HepG2 (cell line): Measurements from ENCODE around the gene NUDT22. TPM values are rescaled to one million over a fixed set of nuclear protein-coding genes. Genes with fewer than 3 reads are reported as not detected.

Source experiments
- DMAP1 ChIP-seq: IDR thresholded peaks from 2 replicates; pipeline ENCODE4 v1.6.1; 2016
- FLYWCH1 ChIP-seq: sonication (generic); formaldehyde crosslinking; IDR thresholded peaks from 2 replicates; pipeline ENCODE4 v1.8.1; 2023; ENCODE audit warnings: mild to moderate bottlenecking, missing genetic modification reagents
- HNRNPK ChIP-seq: fragments of 200-400 bp; formaldehyde crosslinking; IDR thresholded peaks from 2 replicates; pipeline ENCODE4 v1.6.1; 2018; ENCODE audit warnings: low read length, low read depth, moderate library complexity, mild to moderate bottlenecking; ENCODE audit not compliant: poor library complexity, severe bottlenecking
- SIN3A ChIP-seq: IDR thresholded peaks from 2 replicates; pipeline ENCODE4 v1.6.1; 2011; ENCODE audit warnings: low read depth, mild to moderate bottlenecking, control low read depth, low read length, borderline replicate concordance
- ZSCAN29 ChIP-seq: sonication (generic); formaldehyde crosslinking; conservative IDR thresholded peaks from 2 replicates; pipeline ENCODE4 v1.4.0; 2020; ENCODE audit warnings: mild to moderate bottlenecking, missing genetic modification reagents
- polyA plus RNA-seq, 8 experiments: library from polyadenylated mRNA; depleted of rRNA in 3 of 8; stranded (reverse) in 7 of 8; unstranded in 1 of 8; fragments of >200 nt; fragmentation: Illumina TruSeq in 4 of 8; extraction: Trizol in 4 of 8; gene quantifications; 2 replicates each; pipeline versions ENCODE4 v1.2.1 to v1.2.3, GENCODE V29; 2011 to 2016; ENCODE audit warnings: low read depth in 4 of 8, missing spikeins in 1 of 8, mixed read lengths in 1 of 8; ENCODE audit not compliant: insufficient read depth in 1 of 8
- total RNA-seq, 5 experiments: library from RNA; depleted of rRNA; stranded (reverse); fragments of >200 nt; fragmentation: Illumina TruSeq; extraction: Trizol; gene quantifications; 2 replicates each; pipeline ENCODE4 v1.2.3, GENCODE V29; 2016; ENCODE audit warnings: low read depth in 1 of 5
- TF ChIP-seq, protein P1 (sequence below): sonication (generic); formaldehyde crosslinking; IDR thresholded peaks from 2 replicates; pipeline ENCODE4 v1.4.0; 2020; ENCODE audit warnings: missing genetic modification reagents, borderline replicate concordance
- TF ChIP-seq, protein P2 (sequence below): sonication (generic); formaldehyde crosslinking; IDR thresholded peaks from 2 replicates; pipeline ENCODE4 v1.5.0; 2020; ENCODE audit warnings: mild to moderate bottlenecking, missing genetic modification reagents, moderate library complexity
- TF ChIP-seq, protein P3 (sequence below): IDR thresholded peaks from 2 replicates; pipeline ENCODE4 v1.6.1; 2018; ENCODE audit warnings: missing genetic modification reagents
- TF ChIP-seq, protein P4 (sequence below): sonication (generic); formaldehyde crosslinking; IDR thresholded peaks from 2 replicates; pipeline ENCODE4 v1.8.0; 2023; ENCODE audit warnings: mild to moderate bottlenecking, missing genetic modification reagents
- TF ChIP-seq, protein P5 (sequence below): IDR thresholded peaks from 2 replicates; pipeline ENCODE4 v1.4.0; 2020; ENCODE audit warnings: mild to moderate bottlenecking, missing genetic modification reagents
- TF ChIP-seq, protein P6 (sequence below): sonication (generic); formaldehyde crosslinking; IDR thresholded peaks from 2 replicates; pipeline ENCODE4 v1.5.1; 2020; ENCODE audit warnings: mild to moderate bottlenecking, missing genetic modification reagents, moderate library complexity

NUDT22 gene
- total and polyA plus RNA-seq, 2 of the 13 experiments (the other 11 are each of a cell fraction or from before 2014, with no cell fraction given) = 33.5 to 39.8 TPM

DNA sequence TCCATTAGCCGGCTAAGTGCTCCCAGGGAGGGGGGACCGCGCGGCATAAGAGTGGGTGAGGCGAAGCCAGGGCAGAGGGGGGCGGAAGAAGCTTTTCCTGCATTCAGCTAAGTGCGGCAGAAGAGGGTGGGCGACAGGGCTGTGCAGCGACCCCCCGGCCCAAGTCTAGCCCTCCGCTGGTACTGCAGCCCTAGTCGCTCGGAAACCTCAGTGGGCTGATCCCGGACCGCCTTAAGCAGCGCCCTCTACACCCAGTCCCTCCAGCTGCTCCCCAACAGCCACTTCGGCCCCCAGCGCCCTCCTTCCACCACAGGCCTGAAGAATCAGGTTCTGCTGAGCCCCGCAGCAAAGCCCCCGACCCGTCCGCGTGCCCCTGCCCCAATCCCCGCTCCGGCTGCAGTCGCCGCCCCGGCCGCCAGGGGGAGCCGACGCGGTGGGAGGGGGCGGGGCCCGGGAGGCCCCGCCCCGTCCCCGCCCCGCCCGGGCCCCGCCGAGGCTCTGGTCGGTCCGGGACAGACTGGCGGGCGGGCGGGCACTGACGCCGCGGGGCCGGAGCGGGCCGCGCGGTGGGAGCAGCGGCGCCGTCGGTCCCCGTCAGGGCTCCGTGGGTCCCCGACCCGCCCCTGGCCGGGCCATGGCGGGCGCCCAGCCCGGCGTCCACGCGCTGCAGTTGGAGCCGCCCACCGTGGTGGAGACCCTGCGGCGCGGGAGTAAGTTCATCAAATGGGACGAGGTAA lies 25.1 kb downstream of the NUDT22 start, which contains the start of gene PLCB3 (continued):
- TF ChIP-seq, protein P1, sequence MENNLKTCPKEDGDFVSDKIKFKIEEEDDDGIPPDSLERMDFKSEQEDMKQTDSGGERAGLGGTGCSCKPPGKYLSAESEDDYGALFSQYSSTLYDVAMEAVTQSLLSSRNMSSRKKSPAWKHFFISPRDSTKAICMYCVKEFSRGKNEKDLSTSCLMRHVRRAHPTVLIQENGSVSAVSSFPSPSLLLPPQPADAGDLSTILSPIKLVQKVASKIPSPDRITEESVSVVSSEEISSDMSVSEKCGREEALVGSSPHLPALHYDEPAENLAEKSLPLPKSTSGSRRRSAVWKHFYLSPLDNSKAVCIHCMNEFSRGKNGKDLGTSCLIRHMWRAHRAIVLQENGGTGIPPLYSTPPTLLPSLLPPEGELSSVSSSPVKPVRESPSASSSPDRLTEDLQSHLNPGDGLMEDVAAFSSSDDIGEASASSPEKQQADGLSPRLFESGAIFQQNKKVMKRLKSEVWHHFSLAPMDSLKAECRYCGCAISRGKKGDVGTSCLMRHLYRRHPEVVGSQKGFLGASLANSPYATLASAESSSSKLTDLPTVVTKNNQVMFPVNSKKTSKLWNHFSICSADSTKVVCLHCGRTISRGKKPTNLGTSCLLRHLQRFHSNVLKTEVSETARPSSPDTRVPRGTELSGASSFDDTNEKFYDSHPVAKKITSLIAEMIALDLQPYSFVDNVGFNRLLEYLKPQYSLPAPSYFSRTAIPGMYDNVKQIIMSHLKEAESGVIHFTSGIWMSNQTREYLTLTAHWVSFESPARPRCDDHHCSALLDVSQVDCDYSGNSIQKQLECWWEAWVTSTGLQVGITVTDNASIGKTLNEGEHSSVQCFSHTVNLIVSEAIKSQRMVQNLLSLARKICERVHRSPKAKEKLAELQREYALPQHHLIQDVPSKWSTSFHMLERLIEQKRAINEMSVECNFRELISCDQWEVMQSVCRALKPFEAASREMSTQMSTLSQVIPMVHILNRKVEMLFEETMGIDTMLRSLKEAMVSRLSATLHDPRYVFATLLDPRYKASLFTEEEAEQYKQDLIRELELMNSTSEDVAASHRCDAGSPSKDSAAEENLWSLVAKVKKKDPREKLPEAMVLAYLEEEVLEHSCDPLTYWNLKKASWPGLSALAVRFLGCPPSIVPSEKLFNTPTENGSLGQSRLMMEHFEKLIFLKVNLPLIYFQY = 0 out of 2 replicates have a peak, but pooled peaks have one; percentile 26
- TF ChIP-seq ZSCAN29 (no peak), HNRNPK (no peak), DMAP1 (CRISPR knock-in tag) (no peak), FLYWCH1 (0 out of 2 replicates have a peak, but pooled peaks have one; percentile 20), SIN3A (peak; percentile 19; the same call in 1 of the 2 replicates)
- TF ChIP-seq, protein P2, sequence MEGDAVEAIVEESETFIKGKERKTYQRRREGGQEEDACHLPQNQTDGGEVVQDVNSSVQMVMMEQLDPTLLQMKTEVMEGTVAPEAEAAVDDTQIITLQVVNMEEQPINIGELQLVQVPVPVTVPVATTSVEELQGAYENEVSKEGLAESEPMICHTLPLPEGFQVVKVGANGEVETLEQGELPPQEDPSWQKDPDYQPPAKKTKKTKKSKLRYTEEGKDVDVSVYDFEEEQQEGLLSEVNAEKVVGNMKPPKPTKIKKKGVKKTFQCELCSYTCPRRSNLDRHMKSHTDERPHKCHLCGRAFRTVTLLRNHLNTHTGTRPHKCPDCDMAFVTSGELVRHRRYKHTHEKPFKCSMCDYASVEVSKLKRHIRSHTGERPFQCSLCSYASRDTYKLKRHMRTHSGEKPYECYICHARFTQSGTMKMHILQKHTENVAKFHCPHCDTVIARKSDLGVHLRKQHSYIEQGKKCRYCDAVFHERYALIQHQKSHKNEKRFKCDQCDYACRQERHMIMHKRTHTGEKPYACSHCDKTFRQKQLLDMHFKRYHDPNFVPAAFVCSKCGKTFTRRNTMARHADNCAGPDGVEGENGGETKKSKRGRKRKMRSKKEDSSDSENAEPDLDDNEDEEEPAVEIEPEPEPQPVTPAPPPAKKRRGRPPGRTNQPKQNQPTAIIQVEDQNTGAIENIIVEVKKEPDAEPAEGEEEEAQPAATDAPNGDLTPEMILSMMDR = peak; percentile 69
- TF ChIP-seq, protein P3, sequence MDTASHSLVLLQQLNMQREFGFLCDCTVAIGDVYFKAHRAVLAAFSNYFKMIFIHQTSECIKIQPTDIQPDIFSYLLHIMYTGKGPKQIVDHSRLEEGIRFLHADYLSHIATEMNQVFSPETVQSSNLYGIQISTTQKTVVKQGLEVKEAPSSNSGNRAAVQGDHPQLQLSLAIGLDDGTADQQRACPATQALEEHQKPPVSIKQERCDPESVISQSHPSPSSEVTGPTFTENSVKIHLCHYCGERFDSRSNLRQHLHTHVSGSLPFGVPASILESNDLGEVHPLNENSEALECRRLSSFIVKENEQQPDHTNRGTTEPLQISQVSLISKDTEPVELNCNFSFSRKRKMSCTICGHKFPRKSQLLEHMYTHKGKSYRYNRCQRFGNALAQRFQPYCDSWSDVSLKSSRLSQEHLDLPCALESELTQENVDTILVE (CRISPR knock-in tag) = no peak
- TF ChIP-seq, protein P4, sequence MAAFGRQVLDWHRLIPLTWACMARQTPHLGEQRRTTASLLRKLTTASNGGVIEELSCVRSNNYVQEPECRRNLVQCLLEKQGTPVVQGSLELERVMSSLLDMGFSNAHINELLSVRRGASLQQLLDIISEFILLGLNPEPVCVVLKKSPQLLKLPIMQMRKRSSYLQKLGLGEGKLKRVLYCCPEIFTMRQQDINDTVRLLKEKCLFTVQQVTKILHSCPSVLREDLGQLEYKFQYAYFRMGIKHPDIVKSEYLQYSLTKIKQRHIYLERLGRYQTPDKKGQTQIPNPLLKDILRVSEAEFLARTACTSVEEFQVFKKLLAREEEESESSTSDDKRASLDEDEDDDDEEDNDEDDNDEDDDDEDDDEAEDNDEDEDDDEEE (CRISPR knock-in tag) = no peak
- TF ChIP-seq, protein P5, sequence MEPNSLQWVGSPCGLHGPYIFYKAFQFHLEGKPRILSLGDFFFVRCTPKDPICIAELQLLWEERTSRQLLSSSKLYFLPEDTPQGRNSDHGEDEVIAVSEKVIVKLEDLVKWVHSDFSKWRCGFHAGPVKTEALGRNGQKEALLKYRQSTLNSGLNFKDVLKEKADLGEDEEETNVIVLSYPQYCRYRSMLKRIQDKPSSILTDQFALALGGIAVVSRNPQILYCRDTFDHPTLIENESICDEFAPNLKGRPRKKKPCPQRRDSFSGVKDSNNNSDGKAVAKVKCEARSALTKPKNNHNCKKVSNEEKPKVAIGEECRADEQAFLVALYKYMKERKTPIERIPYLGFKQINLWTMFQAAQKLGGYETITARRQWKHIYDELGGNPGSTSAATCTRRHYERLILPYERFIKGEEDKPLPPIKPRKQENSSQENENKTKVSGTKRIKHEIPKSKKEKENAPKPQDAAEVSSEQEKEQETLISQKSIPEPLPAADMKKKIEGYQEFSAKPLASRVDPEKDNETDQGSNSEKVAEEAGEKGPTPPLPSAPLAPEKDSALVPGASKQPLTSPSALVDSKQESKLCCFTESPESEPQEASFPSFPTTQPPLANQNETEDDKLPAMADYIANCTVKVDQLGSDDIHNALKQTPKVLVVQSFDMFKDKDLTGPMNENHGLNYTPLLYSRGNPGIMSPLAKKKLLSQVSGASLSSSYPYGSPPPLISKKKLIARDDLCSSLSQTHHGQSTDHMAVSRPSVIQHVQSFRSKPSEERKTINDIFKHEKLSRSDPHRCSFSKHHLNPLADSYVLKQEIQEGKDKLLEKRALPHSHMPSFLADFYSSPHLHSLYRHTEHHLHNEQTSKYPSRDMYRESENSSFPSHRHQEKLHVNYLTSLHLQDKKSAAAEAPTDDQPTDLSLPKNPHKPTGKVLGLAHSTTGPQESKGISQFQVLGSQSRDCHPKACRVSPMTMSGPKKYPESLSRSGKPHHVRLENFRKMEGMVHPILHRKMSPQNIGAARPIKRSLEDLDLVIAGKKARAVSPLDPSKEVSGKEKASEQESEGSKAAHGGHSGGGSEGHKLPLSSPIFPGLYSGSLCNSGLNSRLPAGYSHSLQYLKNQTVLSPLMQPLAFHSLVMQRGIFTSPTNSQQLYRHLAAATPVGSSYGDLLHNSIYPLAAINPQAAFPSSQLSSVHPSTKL (CRISPR knock-in tag) = no peak
- TF ChIP-seq, protein P6, sequence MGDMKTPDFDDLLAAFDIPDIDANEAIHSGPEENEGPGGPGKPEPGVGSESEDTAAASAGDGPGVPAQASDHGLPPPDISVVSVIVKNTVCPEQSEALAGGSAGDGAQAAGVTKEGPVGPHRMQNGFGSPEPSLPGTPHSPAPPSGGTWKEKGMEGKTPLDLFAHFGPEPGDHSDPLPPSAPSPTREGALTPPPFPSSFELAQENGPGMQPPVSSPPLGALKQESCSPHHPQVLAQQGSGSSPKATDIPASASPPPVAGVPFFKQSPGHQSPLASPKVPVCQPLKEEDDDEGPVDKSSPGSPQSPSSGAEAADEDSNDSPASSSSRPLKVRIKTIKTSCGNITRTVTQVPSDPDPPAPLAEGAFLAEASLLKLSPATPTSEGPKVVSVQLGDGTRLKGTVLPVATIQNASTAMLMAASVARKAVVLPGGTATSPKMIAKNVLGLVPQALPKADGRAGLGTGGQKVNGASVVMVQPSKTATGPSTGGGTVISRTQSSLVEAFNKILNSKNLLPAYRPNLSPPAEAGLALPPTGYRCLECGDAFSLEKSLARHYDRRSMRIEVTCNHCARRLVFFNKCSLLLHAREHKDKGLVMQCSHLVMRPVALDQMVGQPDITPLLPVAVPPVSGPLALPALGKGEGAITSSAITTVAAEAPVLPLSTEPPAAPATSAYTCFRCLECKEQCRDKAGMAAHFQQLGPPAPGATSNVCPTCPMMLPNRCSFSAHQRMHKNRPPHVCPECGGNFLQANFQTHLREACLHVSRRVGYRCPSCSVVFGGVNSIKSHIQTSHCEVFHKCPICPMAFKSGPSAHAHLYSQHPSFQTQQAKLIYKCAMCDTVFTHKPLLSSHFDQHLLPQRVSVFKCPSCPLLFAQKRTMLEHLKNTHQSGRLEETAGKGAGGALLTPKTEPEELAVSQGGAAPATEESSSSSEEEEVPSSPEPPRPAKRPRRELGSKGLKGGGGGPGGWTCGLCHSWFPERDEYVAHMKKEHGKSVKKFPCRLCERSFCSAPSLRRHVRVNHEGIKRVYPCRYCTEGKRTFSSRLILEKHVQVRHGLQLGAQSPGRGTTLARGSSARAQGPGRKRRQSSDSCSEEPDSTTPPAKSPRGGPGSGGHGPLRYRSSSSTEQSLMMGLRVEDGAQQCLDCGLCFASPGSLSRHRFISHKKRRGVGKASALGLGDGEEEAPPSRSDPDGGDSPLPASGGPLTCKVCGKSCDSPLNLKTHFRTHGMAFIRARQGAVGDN (CRISPR knock-in tag) = peak; percentile 40
